HepG2 (cell line): Measurements from ENCODE around the gene MICAL3. TPM values are rescaled to one million over a fixed set of nuclear protein-coding genes. Genes with fewer than 3 reads are reported as not detected.

Experiments used
- ESRRA ChIP-seq: sonication (generic); formaldehyde crosslinking; IDR thresholded peaks from 2 replicates; pipeline ENCODE4 v1.5.1; 2020; ENCODE audit warnings: mild to moderate bottlenecking, low read depth, missing genetic modification reagents
- HNF1A ChIP-seq, 2 experiments: sonication (generic) in 1 of 2; formaldehyde crosslinking in 1 of 2; IDR thresholded peaks; 2 replicates each; pipeline versions ENCODE4 v1.4.0 to v1.6.1; 2016 to 2020; ENCODE audit warnings: borderline replicate concordance in 1 of 2, low read depth in 1 of 2, mild to moderate bottlenecking in 1 of 2, missing genetic modification reagents in 1 of 2
- LBX2 ChIP-seq: sonication (generic); formaldehyde crosslinking; IDR thresholded peaks from 2 replicates; pipeline ENCODE4 v1.5.0; 2020; ENCODE audit warnings: missing genetic modification reagents, mild to moderate bottlenecking, borderline replicate concordance
- STAT6 ChIP-seq: sonication (generic); formaldehyde crosslinking; IDR thresholded peaks from 2 replicates; pipeline ENCODE4 v1.4.0; 2020; ENCODE audit warnings: missing genetic modification reagents, mild to moderate bottlenecking, borderline replicate concordance
- TMF1 ChIP-seq: sonication (generic); formaldehyde crosslinking; IDR thresholded peaks from 2 replicates; pipeline ENCODE4 v1.8.1; 2022; ENCODE audit warnings: low read depth, missing genetic modification reagents
- ZBTB14 ChIP-seq: sonication (generic); formaldehyde crosslinking; IDR thresholded peaks from 2 replicates; pipeline ENCODE4 v1.4.0; 2020; ENCODE audit warnings: missing genetic modification reagents
- polyA plus RNA-seq, 8 experiments: library from polyadenylated mRNA; depleted of rRNA in 3 of 8; stranded (reverse) in 7 of 8; unstranded in 1 of 8; fragments of >200 nt; fragmentation: Illumina TruSeq in 4 of 8; extraction: Trizol in 4 of 8; gene quantifications; 2 replicates each; pipeline versions ENCODE4 v1.2.1 to v1.2.3, GENCODE V29; 2011 to 2016; ENCODE audit warnings: low read depth in 4 of 8, missing spikeins in 1 of 8, mixed read lengths in 1 of 8; ENCODE audit not compliant: insufficient read depth in 1 of 8
- total RNA-seq, 5 experiments: library from RNA; depleted of rRNA; stranded (reverse); fragments of >200 nt; fragmentation: Illumina TruSeq; extraction: Trizol; gene quantifications; 2 replicates each; pipeline ENCODE4 v1.2.3, GENCODE V29; 2016; ENCODE audit warnings: low read depth in 1 of 5

Gene MICAL3
- total and polyA plus RNA-seq, 2 of the 13 experiments (the other 11 are each of a cell fraction or from before 2014, with no cell fraction given) = 5.3 to 12.5 TPM

- TF ChIP-seq STAT6 (CRISPR knock-in tag) (peak; percentile 68; the same call in 1 of the 2 replicates), LBX2 (CRISPR knock-in tag) (no peak), ESRRA (peak; percentile 97), TMF1 (CRISPR knock-in tag) (no peak), HNF1A (IDR thresholded peaks at IDR 0.05; ENCODE audit: low read depth) (no peak), HNF1A (CRISPR knock-in tag; IDR thresholded peaks at IDR 0.05; ENCODE audit: borderline replicate concordance) (no peak; the same call in 1 of the 2 replicates), ZBTB14 (CRISPR knock-in tag) (no peak; the same call in 1 of the 2 replicates)
Observed at GRCh38 chr22:17786435-17787161, 237.8 kb downstream of the MICAL3 start (continued).
